IPS-18a (cell line): ENCODE measurements around the gene NXPE2.
"Not testable (repeated sequence)": the region's sequence is repeated elsewhere in the genome, so short reads cannot be mapped to it uniquely, and the experiment has no call there.

Experiments used
- H3K27ac ChIP-seq: one replicate; pipeline ENCODE4 v1.5.1; 2013; ENCODE audit warnings: low read length
- H3K27me3 ChIP-seq: one replicate; pipeline ENCODE4 v1.6.1; 2013; ENCODE audit warnings: mild to moderate bottlenecking, low read length; ENCODE audit not compliant: control insufficient read depth, insufficient read depth
- H3K36me3 ChIP-seq: one replicate; pipeline ENCODE4 v1.6.1; 2013; ENCODE audit warnings: low read depth, low read length; ENCODE audit not compliant: control insufficient read depth
- H3K4me1 ChIP-seq: one replicate; pipeline ENCODE4 v1.6.1; 2013; ENCODE audit warnings: low read depth, low read length; ENCODE audit not compliant: control insufficient read depth
- H3K4me3 ChIP-seq: one replicate; pipeline ENCODE4 v1.5.1; 2013; ENCODE audit warnings: low read length
- H3K9ac ChIP-seq: one replicate; pipeline ENCODE4 v1.6.1; 2013; ENCODE audit warnings: mild to moderate bottlenecking, low read length, moderate library complexity
- H3K9me3 ChIP-seq: one replicate; pipeline ENCODE4 v1.6.1; 2013; ENCODE audit warnings: low read depth, low read length; ENCODE audit not compliant: control insufficient read depth

The NXPE2 gene

DNA sequence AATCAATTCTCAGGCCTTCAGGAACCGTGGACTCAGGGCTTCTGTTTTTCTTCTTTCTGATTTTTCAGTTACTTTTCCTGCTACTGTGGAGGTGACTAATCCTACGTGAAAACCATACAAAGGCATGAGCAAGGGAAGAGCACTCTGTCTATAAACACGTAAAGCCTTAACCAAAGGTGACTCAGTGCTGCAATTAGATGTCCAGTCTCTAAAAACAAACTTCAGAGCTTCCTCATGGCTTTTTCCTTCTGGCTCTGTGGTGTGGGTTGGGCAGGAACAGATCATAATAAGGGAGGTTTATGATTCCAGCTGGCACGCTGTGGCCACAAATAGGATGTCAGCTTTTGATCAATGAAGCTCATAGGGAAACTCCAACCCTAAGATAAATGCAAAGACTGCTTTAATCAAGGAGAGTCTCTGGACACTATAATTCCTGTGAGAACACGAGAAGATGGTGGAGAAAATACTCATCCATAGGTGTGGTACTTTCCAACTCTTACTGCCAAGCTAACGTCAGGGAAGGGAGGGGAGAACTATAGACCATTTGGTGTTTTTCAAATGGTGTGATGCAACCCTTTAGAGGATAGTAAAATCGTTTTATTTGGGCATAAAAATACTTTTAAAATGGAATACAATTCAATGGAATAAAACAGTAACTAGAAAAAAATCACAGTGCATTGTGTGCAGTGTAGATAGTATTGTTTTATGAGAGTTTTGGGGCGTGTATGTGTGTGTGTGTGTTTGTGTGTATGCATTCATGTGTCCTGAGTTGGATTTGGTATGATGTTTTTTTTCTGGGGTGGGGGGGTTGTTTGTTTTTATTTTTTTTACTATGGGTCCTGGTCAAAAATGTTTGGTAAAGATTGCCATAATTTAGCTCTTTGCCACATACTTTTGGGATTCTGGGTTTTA is at the start of gene NXPE2:
Gene NXPE2 (plus strand): TSS at position 403 of the 912 bp plus-strand sequence. CDS start 49 bp downstream, at position 452.
- Histone ChIP-seq H3K27ac (no peak within 1 kb of the TSS), H3K9ac (no peak within 1 kb of the TSS), H3K36me3 (no peaks in the 10 kb centered on the region), H3K4me3 (no peak within 1 kb of the TSS), H3K27me3 (no peaks in the 10 kb centered on the region), H3K9me3 (peaks cover 15% of the 10 kb centered on the region), H3K4me1 (no peaks in the 10 kb centered on the region)

- not testable (repeated sequence) for H3K9me3 ChIP-seq, H3K36me3 ChIP-seq, H3K4me3 ChIP-seq, H3K27me3 ChIP-seq, H3K27ac ChIP-seq, H3K9ac ChIP-seq, H3K4me1 ChIP-seq
These were observed 46.8 kb upstream of the NXPE2 start for GRCh38 chr11:114631445-114631965.

DNA sequence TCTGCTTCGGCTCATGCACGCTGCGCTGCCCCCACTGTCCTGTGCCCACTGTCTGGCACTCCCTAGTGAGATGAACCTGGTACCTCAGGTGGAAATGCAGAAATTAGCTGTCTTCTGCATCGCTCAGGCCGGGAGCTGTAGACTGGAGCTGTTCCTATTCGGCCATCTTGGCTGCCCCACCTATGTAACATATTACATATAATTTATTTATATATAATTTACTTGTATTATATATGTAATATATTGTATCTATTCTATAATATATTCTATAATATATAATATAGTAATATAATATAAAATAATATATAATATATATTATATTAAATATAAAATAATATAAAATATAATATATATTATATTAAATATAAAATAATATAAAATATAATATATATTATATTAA is 38.9 kb upstream of the NXPE2 start:
- H3K9me3 ChIP-seq, H3K4me3 ChIP-seq, H3K36me3 ChIP-seq, H3K4me1 ChIP-seq, H3K27ac ChIP-seq, H3K9ac ChIP-seq, H3K27me3 ChIP-seq: not testable (repeated sequence)

DNA sequence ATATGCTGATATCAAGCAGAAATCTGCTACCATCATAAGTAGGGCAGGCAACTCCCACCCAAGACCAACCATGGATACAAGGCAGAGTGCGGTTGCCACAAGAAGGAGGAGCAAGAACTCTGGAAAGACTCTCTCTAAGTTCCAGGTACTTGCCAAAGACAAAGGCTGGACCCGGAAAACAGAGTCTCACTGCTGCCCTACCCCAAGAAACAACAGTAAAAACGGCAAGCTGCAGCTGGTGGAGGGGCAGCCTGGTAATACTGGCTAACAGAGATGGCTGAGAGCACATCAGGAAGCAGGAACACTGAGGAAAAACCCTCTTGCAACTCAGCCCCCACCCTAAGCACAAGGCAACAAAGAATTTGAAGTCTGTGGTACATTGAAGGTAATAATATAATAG is 27.7 kb upstream of the NXPE2 start:
- H3K36me3 ChIP-seq: no peaks in the 10 kb centered on the region
- no peaks in the 10 kb centered on the region for H3K27me3 ChIP-seq
- no peak overlapping the region for H3K9ac ChIP-seq
- no peak overlapping the region for H3K4me3 ChIP-seq
- H3K9me3 ChIP-seq: no peaks in the 10 kb centered on the region
- no peak overlapping the region for H3K27ac ChIP-seq
- no peaks in the 10 kb centered on the region for H3K4me1 ChIP-seq

- Histone ChIP-seq H3K9me3 (no peaks in the 10 kb centered on the region), H3K27ac (no peak overlapping the region), H3K4me3 (no peak overlapping the region), H3K4me1 (no peaks in the 10 kb centered on the region), H3K27me3 (no peaks in the 10 kb centered on the region), H3K9ac (no peak overlapping the region), H3K36me3 (no peaks in the 10 kb centered on the region)
These were observed 27.1 kb upstream of the NXPE2 start for GRCh38 chr11:114651145-114651718.

- no peak overlapping the region for H3K4me3 ChIP-seq
- no peak overlapping the region for H3K27ac ChIP-seq
- no peaks in the 10 kb centered on the region for H3K27me3 ChIP-seq
- H3K9me3 ChIP-seq: no peaks in the 10 kb centered on the region
- no peaks in the 10 kb centered on the region for H3K4me1 ChIP-seq
- no peaks in the 10 kb centered on the region for H3K36me3 ChIP-seq
- H3K9ac ChIP-seq: no peak overlapping the region
These were observed 25.2 kb upstream of the NXPE2 start for GRCh38 chr11:114653148-114653547.

- H3K27me3 ChIP-seq: no peaks in the 10 kb centered on the region
- no peak overlapping the region for H3K27ac ChIP-seq
- H3K4me1 ChIP-seq: no peaks in the 10 kb centered on the region
- no peaks in the 10 kb centered on the region for H3K36me3 ChIP-seq
- no peak overlapping the region for H3K4me3 ChIP-seq
- no peaks in the 10 kb centered on the region for H3K9me3 ChIP-seq
- H3K9ac ChIP-seq: no peak overlapping the region
These were observed 13.7 kb upstream of the NXPE2 start for GRCh38 chr11:114664641-114665040.

DNA sequence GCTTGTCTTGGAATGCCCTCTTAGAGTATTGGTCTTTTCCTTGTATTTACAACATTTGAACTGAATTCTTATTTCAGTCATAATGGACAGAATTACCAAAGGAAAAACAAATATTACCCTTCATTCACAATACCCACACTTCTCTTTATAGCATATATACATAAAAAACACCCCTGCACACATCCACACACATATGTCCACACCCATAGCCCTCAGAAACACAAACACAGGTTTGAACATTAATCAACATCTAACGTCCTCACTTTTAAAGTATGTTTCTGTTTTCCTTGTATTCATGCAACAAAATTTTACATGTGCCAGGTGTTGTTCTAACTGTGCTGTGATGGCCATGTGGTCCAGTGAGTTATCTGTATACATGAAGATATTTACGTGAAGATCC is 11.6 kb upstream of the NXPE2 start:
- Histone ChIP-seq H3K36me3 (no peaks in the 10 kb centered on the region), H3K4me1 (no peaks in the 10 kb centered on the region), H3K9ac (no peak overlapping the region), H3K27ac (no peak overlapping the region), H3K27me3 (no peaks in the 10 kb centered on the region), H3K9me3 (no peaks in the 10 kb centered on the region), H3K4me3 (no peak overlapping the region)

GRCh38 chr11:114668109-114668508 is 10.2 kb upstream of the NXPE2 start:
- no peak overlapping the region for H3K27ac ChIP-seq
- no peaks in the 10 kb centered on the region for H3K9me3 ChIP-seq
- H3K4me1 ChIP-seq: no peaks in the 10 kb centered on the region
- H3K4me3 ChIP-seq: no peak overlapping the region
- H3K36me3 ChIP-seq: no peaks in the 10 kb centered on the region
- H3K9ac ChIP-seq: no peak overlapping the region
- no peaks in the 10 kb centered on the region for H3K27me3 ChIP-seq

- no peak overlapping the region for H3K4me3 ChIP-seq
- no peaks in the 10 kb centered on the region for H3K36me3 ChIP-seq
- H3K9me3 ChIP-seq: no peaks in the 10 kb centered on the region
- H3K27me3 ChIP-seq: no peaks in the 10 kb centered on the region
- H3K9ac ChIP-seq: no peak overlapping the region
- no peaks in the 10 kb centered on the region for H3K4me1 ChIP-seq
- H3K27ac ChIP-seq: no peak overlapping the region
These were observed 4.7 kb upstream of the NXPE2 start for GRCh38 chr11:114673661-114674060.

- peaks cover 22% of the 10 kb centered on the region for H3K9me3 ChIP-seq
- no peaks in the 10 kb centered on the region for H3K36me3 ChIP-seq
- no peak overlapping the region for H3K4me3 ChIP-seq
- no peaks in the 10 kb centered on the region for H3K27me3 ChIP-seq
- no peak overlapping the region for H3K9ac ChIP-seq
- H3K4me1 ChIP-seq: no peaks in the 10 kb centered on the region
- H3K27ac ChIP-seq: no peak overlapping the region
These were observed 1.2 kb downstream of the NXPE2 start for GRCh38 chr11:114679505-114679904.

DNA sequence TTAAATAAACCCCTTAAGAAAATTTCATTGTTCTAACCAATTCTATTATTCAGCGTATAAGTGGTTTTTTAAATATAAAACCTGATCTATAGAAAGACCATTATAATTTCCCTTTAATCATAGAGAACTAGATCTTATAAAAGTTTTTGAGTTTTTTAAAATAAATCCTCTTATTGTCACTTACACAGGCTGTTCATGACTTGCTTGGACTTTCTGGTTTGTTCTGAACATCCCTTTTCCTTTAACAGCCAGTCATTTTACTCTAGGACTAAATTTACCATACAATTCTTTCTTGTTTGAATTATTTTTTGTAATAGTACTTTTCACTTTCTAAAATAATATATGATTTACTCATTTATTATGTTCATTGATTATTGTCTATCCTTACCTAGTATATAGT is 4.7 kb downstream of the NXPE2 start:
- H3K9ac ChIP-seq: no peak overlapping the region
- peaks cover 27% of the 10 kb centered on the region for H3K9me3 ChIP-seq
- H3K27me3 ChIP-seq: no peaks in the 10 kb centered on the region
- H3K4me1 ChIP-seq: no peaks in the 10 kb centered on the region
- H3K36me3 ChIP-seq: no peaks in the 10 kb centered on the region
- H3K4me3 ChIP-seq: no peak overlapping the region
- no peak overlapping the region for H3K27ac ChIP-seq
